GM18873 (cell line): Measurements from ENCODE around the gene LSMEM2.
"Not testable (repeated sequence)": the region's sequence is repeated elsewhere in the genome, so short reads cannot be mapped to it uniquely, and the experiment has no call there.

ENCODE experiments used
- ATAC-seq: cut with Tn5 transposase; IDR thresholded peaks from one replicate; pipeline ENCODE4 v1.9.1; 2021; ENCODE audit warnings: mild to moderate bottlenecking, moderate library complexity, moderate number of reproducible peaks; ENCODE audit not compliant: unreplicated experiment, low FRiP score

Gene LSMEM2

DNA sequence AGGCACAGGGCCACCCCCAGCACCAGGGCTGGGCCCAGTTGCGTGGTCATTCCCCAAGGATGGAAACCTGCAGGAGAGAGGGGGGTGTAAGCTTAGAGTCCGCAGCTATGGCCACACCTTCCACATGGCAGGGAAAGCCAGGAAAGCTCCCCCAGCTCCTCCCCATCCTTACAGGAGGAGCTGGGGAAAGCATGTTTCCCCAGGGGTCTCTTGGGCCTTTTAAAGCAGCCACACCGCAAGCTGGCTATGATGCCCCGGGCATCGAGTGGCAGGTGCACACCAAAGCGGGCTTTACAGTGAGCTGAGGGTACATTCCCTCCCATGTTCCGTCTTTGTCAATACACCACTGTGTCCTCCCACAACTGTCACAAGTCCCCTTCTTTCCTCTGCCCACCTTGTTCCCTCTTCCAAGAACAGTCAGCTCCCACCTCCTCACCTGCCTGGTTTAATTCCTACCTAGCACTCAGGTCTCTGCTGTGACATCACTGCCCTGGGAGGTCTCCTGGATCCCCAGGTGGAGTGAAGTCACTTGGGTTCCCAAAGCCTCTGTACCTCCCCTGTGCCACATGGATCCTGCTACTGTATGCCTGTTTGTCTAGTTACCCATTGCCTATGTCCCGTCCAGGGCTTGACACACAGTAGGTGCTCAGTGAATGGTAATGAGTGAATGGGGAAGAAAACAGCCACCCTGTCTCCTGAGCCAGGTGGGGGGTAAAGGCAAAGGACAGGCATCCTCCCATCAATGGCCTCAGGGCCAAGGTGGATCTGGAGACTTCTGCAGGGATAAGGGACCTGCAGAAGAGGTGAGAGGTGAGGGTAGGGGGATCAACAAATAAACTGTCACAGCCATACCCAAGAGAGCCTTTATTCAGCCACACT lies 16.9 kb downstream of the LSMEM2 start:
- ATAC-seq: no peak

DNA sequence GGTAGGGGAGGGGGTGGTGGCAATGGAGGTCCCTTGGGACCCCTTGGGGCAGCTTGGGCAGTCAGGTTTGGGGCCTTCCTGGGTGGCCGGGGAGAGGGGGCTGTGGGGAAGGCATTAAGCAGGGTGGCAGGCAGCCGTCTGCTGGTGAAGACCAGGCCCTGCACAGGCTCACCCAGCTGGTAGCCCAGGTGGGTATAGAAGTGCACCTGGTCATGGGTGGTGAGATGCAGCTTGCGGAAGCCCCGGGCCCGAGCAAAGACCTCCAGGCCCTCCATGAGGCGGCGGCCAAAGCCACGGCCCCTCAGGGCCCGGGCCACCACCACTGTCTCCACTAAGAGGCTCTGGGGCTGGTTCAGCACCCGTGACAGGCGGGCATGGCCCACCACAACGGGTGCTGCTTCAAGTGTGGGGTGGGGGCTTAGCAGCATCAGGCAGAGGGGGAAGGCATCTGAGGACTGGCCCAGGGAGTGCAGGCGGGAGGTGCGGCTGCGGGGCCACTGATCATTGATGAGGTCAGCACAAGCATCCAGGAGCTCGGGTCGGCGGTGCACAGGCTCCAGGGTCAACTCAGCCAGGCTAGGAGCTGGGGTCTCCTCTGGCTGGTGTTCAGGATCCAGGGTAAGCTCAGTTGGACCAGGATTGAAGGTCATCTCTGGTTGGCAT lies 18.0 kb downstream of the LSMEM2 start:
- no peak for ATAC-seq

DNA sequence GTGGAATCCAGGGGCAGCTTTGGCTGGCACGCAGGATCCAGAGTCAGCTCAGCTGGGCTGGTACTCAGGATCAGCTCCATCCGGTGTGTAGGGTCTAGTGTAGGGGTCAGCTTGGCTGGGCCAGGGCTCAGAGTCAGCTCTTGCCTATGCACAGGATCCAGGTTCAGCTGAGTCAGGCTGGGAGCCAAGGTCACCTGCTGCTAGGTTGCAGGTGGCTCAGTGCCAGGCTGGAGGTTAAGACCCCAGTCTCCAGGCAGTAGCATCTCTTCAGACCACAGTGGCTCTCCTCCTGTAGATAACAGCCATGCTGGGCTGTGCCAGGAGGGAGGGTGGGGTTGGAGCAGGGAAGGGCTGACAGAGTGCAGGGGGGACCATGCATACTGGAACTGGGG lies 18.5 kb downstream of the LSMEM2 start:
- no peak for ATAC-seq

DNA sequence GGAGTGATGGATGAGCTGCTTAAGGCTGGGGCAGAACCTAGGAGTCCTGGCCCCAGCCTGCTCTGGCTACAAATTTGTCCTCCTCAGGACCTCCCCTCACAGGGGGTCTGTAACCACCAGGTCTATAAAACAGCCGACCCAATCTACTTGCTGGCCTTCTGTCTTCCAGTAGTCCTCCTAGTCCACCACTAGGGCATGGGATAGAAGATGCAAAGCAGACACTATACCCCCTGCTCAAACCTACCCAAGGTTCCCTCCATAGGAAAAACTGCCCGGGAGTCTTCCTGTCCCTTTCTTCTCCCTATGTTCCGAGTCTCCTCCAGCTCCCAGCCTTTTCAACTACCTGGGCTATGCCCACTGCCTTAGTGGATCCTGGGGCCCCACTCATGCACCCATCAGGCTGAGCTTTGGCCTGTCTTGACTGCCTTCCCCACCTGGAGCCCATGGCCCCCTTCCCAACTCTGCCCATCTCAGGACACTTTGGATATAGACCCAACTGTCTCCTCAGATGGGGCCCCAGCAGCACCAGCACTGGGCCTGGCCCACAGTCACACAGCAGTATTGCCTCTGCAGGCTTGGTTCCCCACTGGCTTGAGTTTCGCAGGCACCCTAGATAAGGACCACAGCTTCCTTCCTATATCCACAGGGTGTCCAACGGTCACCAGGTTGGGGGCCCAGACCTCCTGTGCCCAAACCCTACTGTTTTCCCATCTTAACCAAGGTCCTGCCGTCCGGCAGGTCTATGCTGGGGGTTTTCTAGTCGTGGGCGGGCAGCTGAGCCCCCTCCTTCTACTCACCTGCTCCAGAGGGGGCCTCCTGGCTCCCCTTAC lies 19.2 kb downstream of the LSMEM2 start:
- ATAC-seq: no peak

DNA sequence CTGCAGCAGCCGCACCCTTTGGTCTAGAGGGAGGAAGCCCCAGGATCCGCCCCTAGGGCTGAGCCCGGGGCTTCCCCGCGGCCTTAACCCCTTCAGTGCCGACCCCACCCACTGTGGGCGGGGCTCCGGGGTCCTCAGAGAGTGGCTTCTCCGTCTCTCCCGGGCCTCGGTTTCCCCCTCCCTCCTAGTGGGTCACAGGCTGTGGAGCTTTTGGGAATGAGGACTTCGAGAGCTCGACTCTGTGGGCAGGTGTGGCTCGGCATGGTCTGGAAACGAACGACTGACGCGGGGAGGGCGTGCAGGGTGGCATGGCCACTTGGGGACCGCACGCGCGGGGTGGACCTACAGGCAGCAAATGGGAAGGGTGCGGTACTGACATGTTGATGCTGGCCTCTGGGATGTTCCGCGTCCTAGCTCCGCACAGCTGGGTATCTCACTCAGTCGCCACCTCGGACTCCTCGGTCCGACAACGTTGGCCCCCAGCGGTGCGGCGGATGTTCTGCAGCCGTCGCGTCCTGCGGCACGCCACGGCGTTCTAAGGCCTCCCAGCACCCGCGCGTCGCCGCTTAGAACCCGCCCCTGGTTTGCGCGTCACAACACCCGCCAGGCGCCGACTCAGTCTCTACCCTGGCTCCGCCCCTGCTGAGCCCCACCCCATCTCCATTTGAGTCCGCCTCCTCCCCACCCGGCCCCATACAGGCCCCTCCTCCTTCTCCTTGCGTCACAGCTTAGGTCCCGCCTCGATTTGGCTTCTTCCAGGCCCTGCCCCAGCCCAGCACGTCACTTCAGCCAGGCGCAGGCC lies 20.1 kb downstream of the LSMEM2 start, which contains the start of the genes HYAL3 and NAA80:
HYAL3 (minus strand) TSS at position 570 of the 802 bp plus-strand sequence. CDS start 3,803 bp downstream, outside the sequence.
NAA80 (minus strand) TSS at position 570 of the 802 bp plus-strand sequence. CDS start 1,942 bp downstream, outside the sequence.
- ATAC-seq: peak; percentile 73

DNA sequence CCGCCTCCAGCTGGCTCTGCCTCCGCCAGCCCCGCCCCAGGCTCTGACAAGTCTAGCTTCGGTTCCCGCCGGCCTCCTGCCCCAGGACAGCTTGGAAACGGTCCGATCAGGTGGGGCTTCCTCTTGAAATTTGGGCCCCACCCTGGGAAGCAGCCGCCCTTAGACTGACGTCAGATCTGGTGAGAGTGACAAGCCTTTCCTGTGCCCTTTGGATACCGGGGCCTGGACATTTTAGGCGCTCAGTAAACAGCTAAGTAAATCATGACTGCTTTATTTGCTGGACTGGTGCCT lies 20.7 kb downstream of the LSMEM2 start:
- no peak for ATAC-seq

DNA sequence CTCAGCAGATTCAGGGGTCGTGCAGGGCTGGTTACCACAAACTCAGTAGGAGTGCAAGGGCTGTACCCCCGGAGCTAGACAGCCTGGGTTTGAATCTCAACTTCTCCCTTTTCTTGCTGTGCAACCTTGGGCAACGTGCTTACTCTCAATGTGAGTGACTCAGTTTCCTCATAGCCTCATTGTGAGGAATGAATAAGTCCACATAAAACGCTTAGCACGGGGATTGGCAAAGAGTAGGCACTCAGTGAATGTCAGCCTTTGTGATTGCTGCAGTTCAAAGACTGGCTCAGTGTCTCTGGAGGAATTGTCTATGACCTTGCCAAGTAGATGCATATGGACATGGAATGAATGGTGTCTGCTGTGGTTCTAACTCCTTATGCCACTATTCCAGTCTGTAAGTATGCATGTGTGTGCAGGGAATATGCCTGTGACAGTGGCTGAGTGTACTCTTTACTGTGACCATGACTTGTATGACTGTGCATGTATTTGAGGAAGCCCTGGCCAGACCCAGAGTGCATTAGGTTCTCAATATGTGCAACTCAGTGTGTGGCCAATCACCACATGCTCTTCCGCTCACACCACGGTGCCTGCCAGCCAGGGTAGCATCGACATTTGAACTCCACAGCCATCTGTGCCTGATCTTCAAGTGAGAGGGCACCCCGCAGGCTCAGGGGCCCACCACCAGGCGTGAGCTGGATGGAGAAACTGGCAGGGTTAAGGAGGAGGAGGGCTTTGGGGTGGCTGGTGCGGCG lies 21.2 kb downstream of the LSMEM2 start:
- ATAC-seq: no peak

DNA sequence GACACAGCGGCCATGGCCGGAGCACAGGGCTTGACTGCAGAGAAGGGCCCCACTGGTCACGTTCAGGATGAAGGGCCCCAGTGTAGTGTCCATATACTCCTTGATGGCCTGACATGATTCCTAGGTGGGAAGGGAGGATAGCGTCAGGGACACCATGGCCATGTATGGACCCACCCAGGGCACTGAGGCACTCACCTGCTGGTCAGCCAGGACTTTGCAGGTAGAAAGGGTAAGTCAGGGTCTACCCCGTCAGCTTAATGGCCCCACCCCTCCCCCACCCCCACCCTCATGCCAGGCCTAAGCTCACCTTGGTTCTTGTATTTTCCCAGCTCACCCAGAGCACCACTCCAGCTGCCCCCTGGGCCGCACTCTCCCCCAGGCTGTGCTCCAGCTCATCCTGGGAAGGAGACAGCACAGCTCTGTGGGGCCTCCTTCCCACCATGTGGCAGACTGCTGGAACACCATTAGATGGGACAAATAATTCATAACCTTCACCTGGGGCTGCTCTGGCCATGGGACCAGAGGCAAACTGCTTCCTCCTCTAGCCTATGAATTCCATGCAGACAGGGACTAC lies 21.9 kb downstream of the LSMEM2 start:
- ATAC-seq: no peak

DNA sequence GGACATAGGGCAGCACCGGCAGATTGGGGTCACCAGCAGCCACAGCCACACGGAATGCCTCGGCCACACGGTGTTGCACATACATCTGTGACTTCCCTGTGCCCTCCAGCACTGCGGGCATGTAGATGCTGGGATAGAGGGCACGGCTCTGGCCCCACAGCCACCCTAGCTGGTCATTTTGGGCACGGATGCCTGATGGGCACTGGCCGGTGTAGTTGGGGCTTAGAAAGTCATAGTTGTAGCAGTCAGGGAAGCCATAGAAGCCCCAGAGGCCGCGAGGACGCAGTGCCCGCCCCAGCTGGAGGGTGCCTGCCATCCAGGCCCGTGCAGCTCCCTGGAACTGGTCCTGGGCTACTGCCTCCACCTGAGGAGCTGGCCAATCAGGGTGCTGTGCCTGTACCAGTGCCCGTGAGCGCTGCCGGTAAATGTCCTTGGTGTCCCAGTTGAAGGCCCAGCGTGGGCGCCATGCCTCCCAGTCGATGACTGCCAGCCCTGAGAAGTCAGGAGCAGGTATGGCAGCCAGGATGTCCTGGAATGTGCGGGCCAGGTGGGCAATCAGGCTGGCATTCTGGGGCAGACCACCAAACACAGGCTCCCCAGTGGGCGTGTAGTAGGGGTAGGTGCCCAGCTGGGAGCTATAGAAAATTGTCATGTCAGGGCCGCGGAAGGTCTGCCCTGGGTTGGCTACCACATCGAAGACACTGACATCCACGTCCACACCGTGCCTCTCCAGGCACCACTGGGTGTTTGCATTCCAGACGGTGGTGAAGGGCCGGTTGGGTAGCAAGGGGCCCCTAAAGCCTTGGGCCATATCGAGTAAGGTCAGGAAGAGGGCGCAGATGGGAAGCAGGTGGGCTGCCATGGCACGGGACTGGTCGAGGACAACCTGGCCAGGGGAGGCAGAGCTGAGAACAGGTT lies 23.5 kb downstream of the LSMEM2 start:
- no peak for ATAC-seq

DNA sequence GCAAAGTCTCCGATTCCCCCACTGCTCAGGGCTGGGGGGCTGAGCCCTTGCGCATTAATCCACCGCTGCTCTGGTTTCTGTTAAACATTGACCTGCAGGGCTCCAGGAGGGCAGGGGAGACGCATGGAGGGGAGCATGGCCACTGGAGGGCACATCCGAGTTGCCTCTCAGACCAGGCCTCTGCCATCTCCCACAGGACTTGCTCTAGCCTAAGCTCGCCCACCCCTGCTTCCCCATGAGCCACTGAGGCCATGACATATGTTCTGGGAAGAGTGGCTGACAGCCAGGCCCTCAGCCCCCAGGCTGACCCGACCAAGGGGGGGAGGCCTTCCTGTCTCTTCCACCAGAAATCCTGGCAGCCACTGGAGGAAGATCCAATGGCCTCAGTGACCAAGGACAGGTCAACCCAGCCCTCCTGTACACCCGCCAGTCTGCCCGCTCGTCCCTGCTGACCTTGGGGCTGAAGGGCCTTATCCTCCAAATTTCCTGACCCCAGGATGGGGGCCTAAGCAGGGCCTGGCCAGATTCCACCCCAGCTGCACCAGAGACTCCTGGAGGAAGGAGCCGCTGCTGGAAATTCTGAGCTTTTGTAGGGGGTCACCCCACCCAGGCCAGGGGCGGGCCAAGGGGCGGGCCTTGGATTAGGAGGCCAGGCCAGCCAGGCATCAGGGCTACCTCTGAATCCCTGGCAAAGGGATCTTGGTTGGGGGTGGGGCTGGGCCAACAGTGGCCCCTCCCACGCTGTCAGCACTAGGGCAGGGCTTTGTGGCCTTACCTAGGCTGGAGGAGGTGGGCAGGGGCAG lies 24.3 kb downstream of the LSMEM2 start, which contains the start of gene HYAL1:
HYAL1 (minus strand) TSS at position 562 of the 803 bp plus-strand sequence. CDS start 618 bp downstream, outside the sequence.
- ATAC-seq: no peak

DNA sequence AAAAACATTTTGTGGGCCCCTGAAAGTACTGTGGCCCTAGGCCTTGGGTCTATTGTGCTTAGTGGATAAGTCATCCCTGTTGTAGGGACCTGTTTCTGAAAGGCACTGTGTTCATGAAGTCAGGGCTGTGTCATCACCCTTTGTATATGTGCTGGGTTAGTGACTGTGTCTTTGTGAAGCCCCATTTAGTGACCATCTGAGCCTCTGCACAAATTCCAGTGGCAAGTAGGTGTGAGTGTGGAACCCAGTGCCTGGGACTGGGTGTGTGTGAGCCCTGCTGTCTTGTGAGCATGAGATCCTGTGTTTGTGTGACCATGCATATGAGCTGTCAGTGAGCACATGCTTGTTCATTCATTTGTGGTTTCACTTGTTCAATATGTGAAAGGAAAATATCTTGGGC lies 25.7 kb downstream of the LSMEM2 start:
- no peak for ATAC-seq

DNA sequence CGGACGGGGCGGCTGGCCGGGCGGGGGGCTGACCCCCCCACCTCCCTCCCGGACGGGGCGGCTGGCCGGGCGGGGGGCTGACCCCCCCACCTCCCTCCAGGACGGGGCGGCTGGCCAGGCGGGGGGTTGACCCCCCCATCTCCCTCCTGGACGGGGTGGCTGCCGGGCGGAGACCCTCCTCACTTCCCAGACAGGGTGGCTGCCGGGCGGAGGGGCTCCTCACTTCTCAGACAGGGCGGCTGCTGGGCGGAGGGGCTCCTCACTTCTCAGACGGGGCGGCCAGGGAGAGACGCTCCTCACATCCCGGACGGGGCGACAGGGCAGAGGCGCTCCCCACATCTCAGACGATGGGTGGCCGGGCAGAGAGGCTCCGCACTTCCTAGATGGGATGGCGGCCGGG lies 33.2 kb downstream of the LSMEM2 start:
- ATAC-seq: not testable (repeated sequence)

DNA sequence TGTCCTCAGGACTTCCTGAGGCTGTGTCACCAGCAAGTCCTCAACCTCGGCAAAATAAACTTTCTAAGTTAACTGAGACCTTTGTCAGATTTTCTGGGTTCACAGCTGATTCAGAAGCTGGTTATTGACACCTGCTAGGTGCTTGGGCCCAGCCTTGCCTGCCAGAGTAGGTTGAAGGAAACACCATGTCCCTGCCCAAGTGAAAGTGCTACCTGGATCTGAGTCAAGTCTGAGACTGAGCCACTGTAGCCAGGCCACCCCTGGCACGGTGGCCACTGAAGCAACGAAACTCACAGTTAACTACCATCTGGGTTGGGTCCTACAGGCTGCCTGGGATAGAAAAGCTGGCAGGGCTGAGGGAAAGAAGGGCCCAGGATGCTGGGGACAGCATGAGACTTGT lies 35.5 kb downstream of the LSMEM2 start:
- ATAC-seq: no peak

DNA sequence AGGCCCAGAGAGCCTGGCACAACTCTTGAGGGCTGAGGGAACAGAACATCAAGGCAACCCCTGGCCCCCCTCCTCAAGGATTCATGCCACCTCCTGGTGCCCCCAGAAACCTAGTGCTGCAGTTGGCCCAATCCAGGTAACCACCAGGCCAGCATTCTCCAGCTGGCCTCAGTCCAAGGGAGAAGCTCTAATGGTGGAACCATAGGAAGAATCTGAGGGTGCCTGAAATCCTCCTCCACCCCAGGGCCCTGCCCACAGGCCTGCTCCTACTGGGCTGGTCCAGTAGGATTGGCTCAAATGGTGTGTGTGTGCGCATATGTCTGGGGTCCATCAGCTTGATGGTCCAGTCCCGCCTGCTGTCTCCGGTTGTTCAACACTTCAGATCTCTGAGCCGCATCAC lies 35.9 kb downstream of the LSMEM2 start:
- ATAC-seq: no peak

DNA sequence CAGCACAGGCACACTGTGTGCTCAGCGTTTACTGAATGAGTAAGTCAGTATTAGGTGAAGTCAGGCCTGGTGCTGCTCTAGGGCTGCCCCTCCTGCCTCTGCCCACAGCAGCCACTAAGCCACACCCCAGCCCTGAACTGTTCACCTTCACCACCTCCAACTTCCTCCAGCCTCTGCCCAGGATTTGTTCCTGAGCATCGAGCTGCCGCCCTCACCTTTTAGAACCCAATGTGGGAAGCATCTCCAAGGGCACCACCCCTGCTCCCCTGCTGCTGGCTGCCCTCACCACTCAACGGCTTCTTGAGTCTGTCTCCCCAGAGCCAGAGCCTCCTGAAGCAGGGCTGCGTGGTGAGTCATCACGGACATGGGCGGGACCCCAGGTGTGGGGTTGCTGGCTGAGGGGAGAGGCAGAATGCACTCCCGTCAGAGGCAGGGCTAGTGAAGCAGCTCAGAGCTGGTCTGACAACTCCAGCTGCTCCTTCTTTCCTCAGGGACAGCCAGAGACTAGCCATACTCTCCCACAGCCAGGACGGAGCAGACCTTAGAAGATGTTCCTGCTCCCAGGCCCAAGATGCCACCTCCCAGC lies 37.9 kb downstream of the LSMEM2 start:
- ATAC-seq: no peak

DNA sequence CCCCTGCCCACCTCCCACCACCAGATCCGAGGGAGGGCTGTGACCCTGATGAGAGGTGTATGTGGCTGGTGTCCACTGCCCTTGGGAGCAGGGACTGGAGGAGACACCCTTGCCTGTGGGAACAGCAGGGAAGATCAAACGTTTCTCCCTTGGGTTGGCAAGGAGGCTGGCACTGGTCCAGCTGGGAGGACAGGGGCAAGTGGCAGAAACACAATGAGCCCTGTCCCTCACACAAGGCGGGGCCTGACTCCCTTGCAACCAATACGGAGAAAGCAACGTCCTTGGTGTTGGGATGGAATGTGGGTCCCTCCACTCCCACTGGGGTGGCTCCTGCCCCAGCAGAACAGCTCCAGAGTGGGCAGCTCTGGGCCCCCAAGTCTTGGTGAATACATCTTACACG lies 38.4 kb downstream of the LSMEM2 start:
- no peak for ATAC-seq

DNA sequence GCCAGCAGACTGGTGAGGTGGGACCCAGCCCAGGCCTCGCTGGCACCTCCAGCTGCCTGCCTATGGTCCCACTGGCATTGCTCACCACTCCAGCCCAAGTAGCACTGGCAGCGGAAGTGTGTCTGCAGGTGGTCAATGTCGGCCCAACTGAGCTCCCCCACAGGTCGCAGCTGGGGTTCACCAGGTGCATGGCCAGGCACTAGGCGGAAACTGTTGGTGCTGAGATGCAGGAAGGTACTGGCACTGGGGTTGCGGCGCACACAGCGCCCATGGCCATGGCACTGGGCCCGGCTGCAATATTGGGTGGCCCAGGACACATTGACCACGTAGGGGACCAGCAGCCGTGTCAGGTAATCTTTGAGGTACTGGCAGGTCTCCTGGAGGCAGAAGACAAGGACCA lies 39.3 kb downstream of the LSMEM2 start:
- ATAC-seq: no peak
